OCI-LY7 (cell line): ENCODE results near the gene BSPRY. TPM values are rescaled to one million over a fixed set of nuclear protein-coding genes. Genes with fewer than 3 reads are reported as not detected.
A peak's percentile ranks its signal among the peaks of the same experiment; 100 is the strongest.

Experiments used
- BruUV-seq: library from RNA; stranded (reverse); fragments of 400-500 nt; replicated peaks from 2 replicates; lab custom pipeline; 2021; lab: Mats Ljungman, UMichigan
- CTCF ChIA-PET: fragments of 300-600 bp; sonication (Branson Sonifier 250); formaldehyde crosslinking; loops from one replicate; lab custom pipeline; 2022; ENCODE audit warnings: antibody characterized with exemption; ENCODE audit not compliant: unreplicated experiment; lab: Charles Lee
- POLR2A ChIA-PET: fragments of 300-600 bp; sonication (Branson Sonifier 250); formaldehyde crosslinking; loops from one replicate; lab custom pipeline; 2022; ENCODE audit warnings: antibody characterized with exemption; lab: Charles Lee
- DNase-seq: peaks from one replicate; pipeline ENCODE4 v3.0.0-alpha.2; 2015; ENCODE audit warnings: low spot score
- H2AFZ ChIP-seq: fragments of 200-600 bp; sonication (generic), shearing (Covaris generic); 2 replicates; pipeline ENCODE4 v1.6.1; 2014; ENCODE audit warnings: mild to moderate bottlenecking, antibody characterized with exemption, low read length, moderate library complexity
- H3K27ac ChIP-seq: fragments of 200-600 bp; sonication (generic); 2 replicates; pipeline ENCODE4 v1.5.1; 2014; ENCODE audit warnings: mixed run types, low read depth, mild to moderate bottlenecking, moderate library complexity, low read length, inconsistent platforms; ENCODE audit not compliant: poor library complexity, severe bottlenecking
- H3K36me3 ChIP-seq: fragments of 200-600 bp; sonication (generic); 2 replicates; pipeline ENCODE4 v1.6.1; 2014; ENCODE audit warnings: mild to moderate bottlenecking, antibody characterized with exemption, low read length, moderate library complexity, mixed read lengths; ENCODE audit not compliant: insufficient read depth
- H3K4me1 ChIP-seq: fragments of 200-600 bp; sonication (generic); 2 replicates; pipeline ENCODE4 v1.5.1; 2014; ENCODE audit warnings: mild to moderate bottlenecking, low read length; ENCODE audit not compliant: insufficient read depth, poor library complexity, severe bottlenecking
- H3K4me2 ChIP-seq: fragments of 200-600 bp; sonication (generic); 2 replicates; pipeline ENCODE4 v1.6.1; 2014; ENCODE audit warnings: mild to moderate bottlenecking, low read length
- H3K4me3 ChIP-seq: fragments of 200-600 bp; sonication (generic); 2 replicates; pipeline ENCODE4 v1.5.1; 2014; ENCODE audit warnings: mild to moderate bottlenecking, low read depth, low read length; ENCODE audit not compliant: poor library complexity, severe bottlenecking
- H3K79me2 ChIP-seq: fragments of 200-600 bp; sonication (generic); 2 replicates; pipeline ENCODE4 v1.6.1; 2016; ENCODE audit warnings: low read depth, mild to moderate bottlenecking, low read length, moderate library complexity, mixed read lengths; ENCODE audit not compliant: insufficient read depth
- H3K9me2 ChIP-seq: fragments of 200-600 bp; sonication (generic); 2 replicates; pipeline ENCODE4 v1.6.1; 2016; ENCODE audit warnings: mild to moderate bottlenecking, low read length, mixed read lengths; ENCODE audit not compliant: insufficient read depth
- H3K9me3 ChIP-seq: fragments of 200-600 bp; sonication (generic); 2 replicates; pipeline ENCODE4 v1.6.1; 2014; ENCODE audit warnings: mild to moderate bottlenecking, mixed run types, low read length, mixed read lengths
- H4K20me1 ChIP-seq: fragments of 200-600 bp; sonication (generic); 2 replicates; pipeline ENCODE4 v1.6.1; 2014; ENCODE audit warnings: mild to moderate bottlenecking, antibody characterized with exemption, low read length, moderate library complexity, mixed read lengths; ENCODE audit not compliant: insufficient read depth
- CTCF ChIP-seq: fragments of 200-600 bp; sonication (generic); conservative IDR thresholded peaks from 2 replicates; pipeline ENCODE4 v1.5.1; 2014; ENCODE audit warnings: mild to moderate bottlenecking, antibody characterized with exemption, low read length, moderate library complexity, mixed read lengths
- EZH2phosphoT487 ChIP-seq: fragments of 200-600 bp; sonication (generic); IDR thresholded peaks from 2 replicates; pipeline ENCODE4 v1.6.1; 2018; ENCODE audit warnings: low read depth, borderline replicate concordance, mild to moderate bottlenecking, mixed run types, antibody characterized with exemption, low read length, moderate library complexity, mixed read lengths
- intact Hi-C: fragments of 100-400 bp; cut with micrococcal nuclease; formaldehyde crosslinking; loops from one replicate; pipeline ENCODE4 v1.10.0; 2022; ENCODE audit not compliant: unreplicated experiment
- total RNA-seq, 2 experiments: library from RNA; depleted of rRNA in 1 of 2; stranded (reverse); fragments of >200 nt in 1 of 2; shearing (Covaris generic) in 1 of 2; gene quantifications; 2 replicates each; pipeline ENCODE4 v1.2.3, GENCODE V29; 2014 to 2022

The BSPRY gene
- total RNA-seq, 2 experiments from 2014 or later = 0.54 to 0.82 TPM

- Histone ChIP-seq H3K79me2 (no peaks in the 10 kb centered on the region), H4K20me1 (no peaks in the 10 kb centered on the region), H3K4me3 (no peak overlapping the region), H3K36me3 (peaks cover 14% of the 10 kb centered on the region; the same call in 1 of the 2 replicates), H3K9me3 (no peaks in the 10 kb centered on the region), H3K4me2 (no peak overlapping the region), H2AFZ (no peak overlapping the region), H3K9me2 (no peaks in the 10 kb centered on the region), H3K27ac (no peak overlapping the region), H3K4me1 (no peaks in the 10 kb centered on the region)
- no peak for TF ChIP-seq CTCF
- TF ChIP-seq EZH2phosphoT487 = no peak
- POLR2A ChIA-PET = interaction anchor here (0.7 to 1.1 kb wide), 2 partner anchors 11 to 16 kb away, joined by 3 to 5 read pairs; partner anchors contain the start of gene HDHD3
- CTCF ChIA-PET = no interaction called here
- no peak for DNase-seq
- TSS peak; percentile 91 for BruUV-seq
- intact Hi-C loops = no loop called here
These were observed 37.4 kb downstream of the BSPRY start for GRCh38 chr9:113386571-113387393.

GRCh38 chr9:113387560-113388230 lies 38.4 kb downstream of the BSPRY start:
- BruUV-seq = no TSS peak
- intact Hi-C loops = no loop called here
- Histone ChIP-seq H3K4me2 (no peak overlapping the region), H3K36me3 (peaks cover 22% of the 10 kb centered on the region; the same call in 1 of the 2 replicates), H2AFZ (no peak overlapping the region), H3K9me3 (no peaks in the 10 kb centered on the region), H3K4me3 (no peak overlapping the region), H4K20me1 (no peaks in the 10 kb centered on the region), H3K79me2 (no peaks in the 10 kb centered on the region), H3K4me1 (no peaks in the 10 kb centered on the region), H3K9me2 (no peaks in the 10 kb centered on the region), H3K27ac (no peak overlapping the region)
- TF ChIP-seq EZH2phosphoT487 = no peak
- POLR2A ChIA-PET = no interaction called here
- DNase-seq = no peak
- CTCF ChIA-PET = no interaction called here

- no peaks in the 10 kb centered on the region for H3K9me3 ChIP-seq
- H3K27ac ChIP-seq = no peak overlapping the region
- CTCF ChIA-PET = no interaction called here
- no peak overlapping the region for H2AFZ ChIP-seq
- TF ChIP-seq CTCF (no peak), EZH2phosphoT487 (no peak)
- BruUV-seq = no TSS peak
- H3K4me1 ChIP-seq = no peaks in the 10 kb centered on the region
- no peak for DNase-seq
- no peaks in the 10 kb centered on the region for H4K20me1 ChIP-seq
- no peak overlapping the region for H3K4me2 ChIP-seq
- POLR2A ChIA-PET = no interaction called here
- intact Hi-C loops = no loop called here
- H3K79me2 ChIP-seq = no peaks in the 10 kb centered on the region
- H3K9me2 ChIP-seq = no peaks in the 10 kb centered on the region
- H3K4me3 ChIP-seq = no peak overlapping the region
- peaks cover 22% of the 10 kb centered on the region for H3K36me3 ChIP-seq
These were observed 39.5 kb downstream of the BSPRY start for GRCh38 chr9:113388833-113389232.
